HG03103 (cell line): ENCODE data around the gene PLEKHN1.
A peak's percentile ranks its signal among the peaks of the same experiment; 100 is the strongest.
"Not testable (repeated sequence)": the region's sequence is repeated elsewhere in the genome, so short reads cannot be mapped to it uniquely, and the experiment has no call there.

Source experiments
- ATAC-seq: cut with Tn5 transposase; IDR thresholded peaks from one replicate; pipeline ENCODE4 v1.9.1; 2021; ENCODE audit warnings: low read depth; ENCODE audit not compliant: unreplicated experiment

Gene PLEKHN1

GRCh38 chr1:1003618-1004419, 37.5 kb downstream of the PLEKHN1 start:
- ATAC-seq: no peak

- ATAC-seq: no peak
Observed at GRCh38 chr1:1004420-1004779, 38.1 kb downstream of the PLEKHN1 start.

GRCh38 chr1:1004780-1005697, 38.8 kb downstream of the PLEKHN1 start:
- no peak for ATAC-seq

- no peak for ATAC-seq
Observed at GRCh38 chr1:1005774-1006304, 39.6 kb downstream of the PLEKHN1 start.

GRCh38 chr1:1006305-1007159, 40.2 kb downstream of the PLEKHN1 start:
- no peak for ATAC-seq

GRCh38 chr1:1010131-1010530, 43.8 kb downstream of the PLEKHN1 start:
- ATAC-seq: not testable (repeated sequence)

- no peak for ATAC-seq
Observed at GRCh38 chr1:1011396-1011949, 45.2 kb downstream of the PLEKHN1 start.

GRCh38 chr1:1012736-1013104, 46.4 kb downstream of the PLEKHN1 start:
- ATAC-seq: not testable (repeated sequence)

GRCh38 chr1:1013105-1013921, 47.0 kb downstream of the PLEKHN1 start, which contains the start of gene ISG15:
Gene ISG15 (plus strand): TSS chr1:1013497. CDS start chr1:1013574, 77 bp downstream.
- peak; percentile 77 for ATAC-seq

GRCh38 chr1:1013922-1014648, 47.8 kb downstream of the PLEKHN1 start:
- no peak for ATAC-seq

GRCh38 chr1:1014799-1015681, 48.8 kb downstream of the PLEKHN1 start:
- ATAC-seq: no peak

- ATAC-seq: not testable (repeated sequence)
Observed at GRCh38 chr1:1017397-1018320, 51.4 kb downstream of the PLEKHN1 start.

GRCh38 chr1:1018321-1018685, 52.0 kb downstream of the PLEKHN1 start:
- ATAC-seq: not testable (repeated sequence)

- peak; percentile 64 for ATAC-seq
Observed at GRCh38 chr1:1019122-1019999, 53.1 kb downstream of the PLEKHN1 start.

GRCh38 chr1:1020000-1020404, 53.7 kb downstream of the PLEKHN1 start, which contains the start of gene AGRN:
Gene AGRN (plus strand): TSS chr1:1020120. CDS start chr1:1020173, 53 bp downstream.
- ATAC-seq: peak; percentile 29
